Hindlimb muscle (tissue), 1 donor: ENCODE data around the gene NTNG2. TPM values are rescaled to one million over a fixed set of nuclear protein-coding genes. Genes with fewer than 3 reads are reported as not detected.

Source experiments
- DNase-seq: peaks from one replicate; pipeline ENCODE4 v3.0.0-alpha.2; 2013
- polyA plus RNA-seq: library from polyadenylated mRNA; unstranded; fragments of 120-200 nt; gene quantifications from one replicate; pipeline ENCODE4 v1.2.1, GENCODE V29; 2013; ENCODE audit not compliant: insufficient read length

The NTNG2 gene
- polyA plus RNA-seq, 1 donor: 0.28 TPM

- no peak for DNase-seq
Observed at GRCh38 chr9:132237481-132237880, 75.6 kb downstream of the NTNG2 start.

DNA sequence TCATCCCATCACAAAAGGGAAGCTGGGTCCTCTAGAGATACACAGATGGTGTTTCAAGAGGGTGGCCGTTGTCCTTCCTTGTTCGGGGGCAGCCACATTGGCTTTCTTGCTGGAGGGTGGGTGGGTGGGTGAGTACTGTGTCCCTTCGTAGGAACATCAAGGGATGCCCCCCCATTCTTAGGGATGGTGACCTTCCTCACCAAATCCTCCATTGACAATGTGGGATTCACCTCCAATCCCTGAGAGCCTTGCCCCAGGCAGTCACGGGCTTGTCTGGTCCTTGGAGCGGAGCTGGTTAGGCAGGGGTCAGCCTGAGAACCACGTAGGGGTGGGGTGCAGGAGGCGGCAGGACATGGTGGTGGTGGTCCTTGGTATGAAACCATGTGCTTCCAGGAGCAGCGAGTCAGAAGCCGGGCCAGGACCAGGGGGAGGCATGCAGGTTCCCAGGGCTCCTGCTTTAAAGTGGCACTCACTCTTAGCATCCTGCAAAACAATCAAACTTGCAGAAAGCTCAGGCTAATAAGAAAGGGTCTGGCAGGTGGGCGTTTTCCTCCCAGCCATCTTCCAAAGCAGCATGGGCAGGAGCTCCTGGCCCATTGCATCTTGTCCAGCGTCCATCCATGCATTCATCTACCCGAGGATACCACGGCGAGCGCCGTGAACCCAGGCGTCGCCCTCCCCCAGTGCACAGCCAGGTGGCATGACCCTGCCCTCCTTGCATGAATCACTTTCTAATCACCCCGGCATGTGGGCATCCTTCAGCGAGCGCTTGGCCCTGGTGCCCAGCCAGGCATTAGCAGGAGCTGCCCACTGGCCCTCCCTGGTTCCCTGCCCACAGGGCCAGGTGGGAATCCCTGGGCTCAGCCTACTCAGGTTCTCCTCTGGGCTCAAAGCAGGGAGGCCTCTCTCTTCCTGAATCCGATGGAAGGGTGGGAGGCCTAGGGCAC lies 76.4 kb downstream of the NTNG2 start:
- DNase-seq: no peak

GRCh38 chr9:132238992-132239391 lies 77.1 kb downstream of the NTNG2 start:
- DNase-seq: no peak

DNA sequence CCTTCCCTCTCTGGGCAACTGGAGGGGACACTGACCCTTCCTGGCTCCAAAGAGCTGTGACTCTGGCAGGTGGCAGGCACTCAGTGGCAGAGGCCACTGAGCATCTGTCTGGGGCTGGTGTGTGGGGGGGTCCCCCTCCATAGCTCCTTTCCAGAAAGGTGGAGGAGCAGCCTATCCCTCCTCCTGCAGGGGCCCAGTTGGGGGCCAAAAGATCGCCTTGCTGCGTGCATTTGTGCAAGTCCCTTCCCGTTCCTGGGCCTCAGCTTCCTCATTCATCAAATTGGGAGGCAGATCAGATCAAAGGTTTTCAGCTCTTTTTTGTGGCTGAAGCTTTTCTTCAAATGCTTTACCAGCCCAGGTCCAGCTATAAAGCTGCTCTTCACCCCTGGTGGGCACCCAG lies 77.7 kb downstream of the NTNG2 start:
- no peak for DNase-seq

DNA sequence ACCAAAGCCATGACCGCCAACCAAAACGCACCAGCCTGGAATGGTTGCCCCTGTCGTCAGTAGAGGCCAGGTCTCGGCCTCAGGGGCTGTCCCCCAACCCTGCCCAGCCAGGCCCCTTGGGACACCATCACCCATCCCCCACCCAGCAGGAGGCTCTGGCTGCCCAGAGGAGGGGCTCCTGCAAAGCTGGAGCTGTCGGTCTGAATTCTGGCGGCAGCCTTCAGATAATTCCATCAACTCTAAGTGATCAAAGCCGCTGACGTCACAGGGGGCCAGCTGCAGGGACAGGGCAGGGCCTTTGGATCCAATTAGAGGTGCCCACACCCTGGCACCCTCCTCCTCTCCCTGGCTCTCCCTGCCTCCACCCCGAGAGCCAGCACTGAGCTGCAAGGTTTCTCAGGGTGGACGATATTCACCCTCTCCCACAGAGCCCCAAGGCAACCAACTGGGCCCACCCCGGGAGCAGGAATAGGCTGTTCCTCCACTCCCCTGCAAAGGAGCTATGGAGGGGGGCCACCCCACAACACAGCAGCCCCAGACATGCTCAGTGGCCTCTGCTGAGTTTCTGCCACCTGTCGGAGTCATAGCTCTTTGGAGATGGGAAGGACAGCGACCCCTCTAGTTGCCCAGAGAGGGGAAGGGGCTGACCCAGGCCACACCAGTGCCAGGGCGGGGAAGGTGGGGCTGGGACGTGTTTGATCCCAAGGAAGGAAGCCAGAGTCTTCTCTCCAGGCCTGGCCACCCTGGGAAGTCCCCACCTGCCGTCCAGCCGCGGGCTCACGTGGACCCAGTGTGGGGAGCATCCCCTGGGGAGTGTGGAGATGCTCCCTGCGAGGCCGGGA lies 78.4 kb downstream of the NTNG2 start:
- no peak for DNase-seq

- peak; percentile 86 for DNase-seq
Observed at GRCh38 chr9:132240841-132241482, 79.1 kb downstream of the NTNG2 start.

- DNase-seq: no peak
Observed at GRCh38 chr9:132241483-132241839, 79.6 kb downstream of the NTNG2 start.

DNA sequence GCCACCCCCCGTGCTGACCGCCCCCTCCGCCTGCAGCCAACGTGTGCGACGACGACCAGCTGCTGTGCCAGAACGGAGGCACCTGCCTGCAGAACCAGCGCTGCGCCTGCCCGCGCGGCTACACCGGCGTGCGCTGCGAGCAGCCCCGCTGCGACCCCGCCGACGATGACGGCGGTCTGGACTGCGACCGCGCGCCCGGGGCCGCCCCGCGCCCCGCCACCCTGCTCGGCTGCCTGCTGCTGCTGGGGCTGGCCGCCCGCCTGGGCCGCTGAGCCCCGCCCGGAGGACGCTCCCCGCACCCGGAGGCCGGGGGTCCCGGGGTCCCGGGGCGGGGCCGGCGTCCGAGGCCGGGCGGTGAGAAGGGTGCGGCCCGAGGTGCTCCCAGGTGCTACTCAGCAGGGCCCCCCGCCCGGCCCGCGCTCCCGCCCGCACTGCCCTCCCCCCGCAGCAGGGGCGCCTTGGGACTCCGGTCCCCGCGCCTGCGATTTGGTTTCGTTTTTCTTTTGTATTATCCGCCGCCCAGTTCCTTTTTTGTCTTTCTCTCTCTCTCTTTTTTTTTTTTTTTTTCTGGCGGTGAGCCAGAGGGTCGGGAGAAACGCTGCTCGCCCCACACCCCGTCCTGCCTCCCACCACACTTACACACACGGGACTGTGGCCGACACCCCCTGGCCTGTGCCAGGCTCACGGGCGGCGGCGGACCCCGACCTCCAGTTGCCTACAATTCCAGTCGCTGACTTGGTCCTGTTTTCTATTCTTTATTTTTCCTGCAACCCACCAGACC lies 80.2 kb downstream of the NTNG2 start:
- peak; percentile 48 for DNase-seq

DNA sequence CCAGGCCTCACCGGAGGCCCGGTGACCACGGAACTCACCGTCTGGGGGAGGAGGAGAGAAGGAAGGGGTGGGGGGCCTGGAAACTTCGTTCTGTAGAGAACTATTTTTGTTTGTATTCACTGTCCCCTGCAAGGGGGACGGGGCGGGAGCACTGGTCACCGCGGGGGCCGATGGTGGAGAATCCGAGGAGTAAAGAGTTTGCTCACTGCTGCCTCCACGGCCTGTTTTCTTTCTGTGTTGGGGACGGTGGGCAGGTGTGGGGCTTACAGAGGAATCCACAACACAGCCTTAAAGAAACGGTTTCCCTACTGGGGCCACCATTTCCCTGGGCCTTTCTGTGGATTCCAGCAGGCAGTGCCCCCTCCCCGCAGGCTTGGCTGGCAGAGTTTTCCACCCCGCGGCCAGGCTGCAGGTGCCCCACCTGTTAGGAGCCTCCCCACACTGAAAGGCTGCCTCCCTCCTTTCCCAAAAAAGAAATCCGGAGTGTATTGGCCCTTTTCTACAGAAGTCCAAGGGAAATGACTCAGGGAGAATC lies 80.8 kb downstream of the NTNG2 start:
- no peak for DNase-seq

GRCh38 chr9:132243156-132244074 lies 81.6 kb downstream of the NTNG2 start:
- DNase-seq: no peak

DNA sequence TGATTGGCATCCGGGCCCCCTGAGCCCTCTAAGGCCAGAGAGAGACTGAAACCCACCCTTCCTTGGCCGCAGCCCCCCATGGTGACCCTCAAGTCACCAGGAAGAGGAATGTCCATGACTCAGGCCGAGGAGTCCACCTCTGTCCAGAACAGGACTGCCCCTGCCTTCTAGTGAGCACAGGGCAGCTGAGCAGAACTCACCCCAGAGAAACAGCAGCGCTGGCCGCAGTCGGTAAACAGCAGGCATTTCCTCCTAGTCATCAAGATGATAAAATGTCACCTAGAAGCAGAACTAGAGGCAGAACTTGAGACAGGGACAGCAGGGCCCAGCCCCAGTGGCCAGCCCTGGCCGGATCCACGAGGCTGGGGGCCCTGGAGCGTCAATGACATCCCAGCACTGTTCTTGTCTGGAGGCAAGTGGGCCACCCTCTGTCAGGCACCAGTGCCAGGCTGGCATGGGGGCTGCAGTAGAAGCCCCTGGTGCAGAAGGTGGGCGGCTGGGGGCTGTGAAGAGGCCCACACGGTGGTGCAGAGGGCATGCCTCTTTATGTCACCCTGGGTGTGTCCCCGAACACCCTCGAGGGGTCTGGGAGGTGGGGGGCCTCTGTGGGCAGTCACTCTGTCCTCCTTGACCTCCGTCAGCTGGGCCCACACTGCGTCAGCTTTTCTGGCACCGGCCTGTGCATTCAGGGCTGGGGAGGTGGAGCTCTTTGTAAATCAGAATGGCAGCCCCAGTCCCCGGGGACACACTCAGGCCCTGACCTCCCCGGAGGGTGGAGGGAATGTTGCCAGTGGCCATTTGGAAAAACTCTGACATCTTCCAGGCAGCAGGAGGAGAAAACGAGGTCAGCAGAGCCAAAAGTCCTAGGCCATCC lies 83.0 kb downstream of the NTNG2 start:
- no peak for DNase-seq

DNA sequence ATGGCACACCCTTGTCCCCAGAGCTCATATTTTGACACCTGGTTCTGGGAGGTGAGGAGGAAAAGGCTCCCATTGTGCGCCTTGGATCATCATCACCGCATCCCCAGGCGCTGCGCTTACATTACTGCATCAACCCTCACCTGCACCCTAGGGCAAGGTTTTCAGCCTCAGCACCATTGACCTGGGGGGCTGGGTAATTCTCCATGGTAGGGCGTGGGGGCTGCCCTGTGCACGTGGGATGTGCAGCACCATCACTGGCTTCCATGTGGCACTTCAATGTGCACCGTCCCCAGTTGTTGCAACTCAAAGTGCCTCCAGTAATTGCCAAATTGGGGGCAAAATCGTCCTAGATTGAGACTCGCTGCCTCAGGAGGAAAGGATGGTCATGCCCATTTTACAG lies 83.6 kb downstream of the NTNG2 start:
- DNase-seq: no peak

GRCh38 chr9:132247942-132248341 lies 86.1 kb downstream of the NTNG2 start:
- no peak for DNase-seq

DNA sequence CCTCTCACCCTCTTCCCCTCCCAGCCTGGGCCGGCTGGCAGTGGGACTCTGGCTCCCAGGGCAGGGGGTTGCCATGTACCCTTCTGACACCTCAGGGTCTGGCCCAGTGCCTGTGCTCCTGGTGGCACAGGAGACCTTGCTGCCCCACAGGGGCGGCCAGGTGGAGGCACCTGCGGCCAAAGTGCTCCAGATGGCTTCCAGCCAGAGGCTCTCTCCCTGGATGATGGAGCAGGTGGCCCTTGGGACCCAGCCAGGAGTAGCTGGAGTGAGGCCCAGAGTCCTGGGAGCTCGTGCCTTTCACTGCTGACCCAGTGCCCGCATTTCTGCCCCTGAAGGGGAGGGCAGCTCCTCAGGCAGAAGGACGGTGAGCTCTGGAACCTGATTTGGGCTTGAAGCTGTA lies 87.3 kb downstream of the NTNG2 start:
- no peak for DNase-seq

DNA sequence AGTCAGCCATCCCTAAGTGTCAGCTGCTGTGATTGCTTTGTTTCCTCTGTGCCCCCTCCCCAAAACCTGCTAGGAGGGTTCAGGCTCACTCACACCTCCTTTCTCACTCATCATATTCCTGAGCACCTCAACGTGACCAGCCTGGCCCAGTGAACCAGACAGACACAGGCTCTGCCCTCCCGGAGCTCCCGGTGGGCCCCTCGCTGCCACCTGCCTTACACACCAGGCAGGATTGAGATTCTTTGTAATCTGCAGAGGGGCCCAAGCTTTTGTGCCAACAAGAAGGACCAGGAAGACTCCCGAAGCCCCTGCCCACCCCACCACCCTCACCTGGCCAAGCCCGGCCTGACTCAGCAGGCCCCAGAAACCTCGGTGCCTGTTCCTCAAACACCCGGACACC lies 87.8 kb downstream of the NTNG2 start:
- DNase-seq: no peak

GRCh38 chr9:132250324-132251262 lies 88.7 kb downstream of the NTNG2 start:
- DNase-seq: no peak

DNA sequence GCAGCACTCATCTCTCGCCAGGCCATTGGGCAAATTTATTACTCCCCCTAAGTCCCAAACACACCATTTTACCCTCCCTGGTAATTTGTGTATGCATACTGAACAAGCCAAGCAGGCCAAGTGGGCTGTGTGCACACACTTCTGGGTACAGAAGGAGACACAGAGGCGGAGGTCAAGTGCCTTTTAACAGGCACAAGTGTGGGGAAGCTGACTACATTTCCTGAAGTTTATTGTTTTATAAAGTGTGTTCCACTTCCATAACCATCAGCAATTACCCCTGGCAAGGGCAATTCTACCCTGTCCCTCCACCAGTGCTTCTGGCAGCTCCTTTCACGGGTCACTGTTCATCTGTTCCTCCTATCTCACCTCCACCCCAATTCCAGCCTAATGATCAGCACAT lies 99.0 kb downstream of the NTNG2 start:
- DNase-seq: no peak

GRCh38 chr9:132266017-132266416 lies 104.2 kb downstream of the NTNG2 start:
- DNase-seq: no peak

DNA sequence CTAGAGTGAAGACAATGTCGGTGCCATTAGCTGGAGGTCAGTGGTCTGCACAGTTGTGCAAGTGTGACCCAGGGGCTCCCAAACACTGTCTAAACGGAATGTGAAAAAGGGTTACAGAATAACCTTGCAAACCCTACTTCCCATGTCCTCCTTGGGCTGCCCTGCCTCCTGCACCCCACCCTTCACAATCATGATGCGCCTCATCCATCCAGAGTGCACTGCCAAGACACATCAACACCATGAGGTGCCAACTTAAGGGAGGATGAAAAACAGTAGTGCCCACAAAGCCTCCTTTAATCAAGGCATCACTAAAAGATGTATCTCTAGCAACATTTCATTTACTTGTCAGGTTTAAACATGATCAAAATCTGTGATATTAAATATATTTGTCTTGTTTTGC lies 105.8 kb downstream of the NTNG2 start:
- no peak for DNase-seq
